Ascending aorta (tissue), 2 donors: ENCODE results near the gene GRIA3. TPM values are rescaled to one million over a fixed set of nuclear protein-coding genes. Genes with fewer than 3 reads are reported as not detected.
A peak's percentile ranks its signal among the peaks of the same experiment; 100 is the strongest.
"Not testable (repeated sequence)": the region's sequence is repeated elsewhere in the genome, so short reads cannot be mapped to it uniquely, and the experiment has no call there.

Experiments
- DNase-seq, 2 donors: peaks; one replicate each; pipeline ENCODE4 v3.0.0-alpha.2; 2019; ENCODE audit warnings: low spot score in 2 of 2
- H3K27ac ChIP-seq, 2 donors: fragments of 200-600 bp; sonication (generic); one replicate each; pipeline ENCODE4 v1.5.1; 2016 to 2017; ENCODE audit warnings: mild to moderate bottlenecking in 1 of 2
- H3K27me3 ChIP-seq: fragments of 200-600 bp; sonication (generic); one replicate; pipeline ENCODE4 v1.5.1; 2017
- H3K36me3 ChIP-seq, 2 donors: fragments of 200-600 bp; sonication (generic); one replicate each; pipeline ENCODE4 v1.5.1; 2016
- H3K4me1 ChIP-seq, 2 donors: fragments of 200-600 bp; sonication (generic); one replicate each; pipeline ENCODE4 v1.5.1; 2016 to 2017; ENCODE audit warnings: mild to moderate bottlenecking in 1 of 2
- H3K4me3 ChIP-seq, 2 donors: fragments of 200-600 bp; sonication (generic); one replicate each; pipeline ENCODE4 v1.5.1; 2016 to 2017; ENCODE audit warnings: mild to moderate bottlenecking in 1 of 2
- H3K9me3 ChIP-seq, 2 donors: fragments of 200-600 bp; sonication (generic); one replicate each; pipeline ENCODE4 v1.5.1; 2016
- intact Hi-C: fragments of 100-400 bp; cut with DNase I; formaldehyde crosslinking; loops from one replicate; pipeline ENCODE4 v1.15.1; 2023
- total RNA-seq: library from RNA; depleted of rRNA; stranded (reverse); fragments of >200 nt; gene quantifications from one replicate; pipeline ENCODE4 v1.1.0, GENCODE V29; 2016
- TF ChIP-seq, protein P1 (sequence below), 3 experiments: fragments of 200-600 bp in 2 of 3; fragments of 450-650 bp in 1 of 3; sonication (generic) in 2 of 3; IDR thresholded peaks; one replicate each; pipeline ENCODE4 v1.5.1; 2016 to 2019; ENCODE audit warnings: antibody characterized with exemption in 3 of 3, mild to moderate bottlenecking in 1 of 3, moderate library complexity in 1 of 3

The GRIA3 gene
- total RNA-seq, 1 donor from 2014 or later = 2.8 TPM

DNA sequence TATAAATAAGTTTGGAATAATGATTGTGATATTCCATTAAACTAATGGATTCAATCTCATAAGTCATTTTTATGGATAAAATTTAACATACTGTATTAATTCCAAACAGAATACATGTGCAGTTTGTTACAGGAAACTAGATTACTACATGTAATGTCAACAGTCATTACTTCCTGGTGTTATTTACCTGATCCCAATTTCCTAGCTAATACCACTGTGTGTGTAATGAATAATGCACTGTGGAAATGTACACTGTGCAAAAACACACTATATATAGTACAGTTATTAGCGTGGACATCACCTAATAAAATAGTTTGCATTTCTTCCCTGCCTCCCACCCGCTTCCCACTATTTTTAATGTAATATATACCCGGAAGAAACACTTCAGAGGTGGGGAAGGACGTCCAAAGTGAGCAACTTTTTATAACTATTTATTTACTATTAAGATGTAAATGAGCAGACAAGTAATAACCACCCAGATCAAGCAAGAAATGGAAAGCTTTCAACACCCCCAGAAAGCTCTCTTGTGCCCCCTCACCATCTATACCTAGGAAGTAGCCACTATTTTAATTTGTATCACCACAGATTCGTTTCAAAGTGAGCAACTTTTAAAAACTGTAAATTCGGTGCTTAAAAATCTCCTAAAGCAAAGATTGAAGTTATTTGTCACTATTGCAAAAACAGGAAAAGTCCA is 329.7 kb downstream of the GRIA3 start:
- Histone ChIP-seq H3K4me3 (no peak overlapping the region), H3K4me1 (no peaks in the 10 kb centered on the region), H3K36me3 (no peaks in the 10 kb centered on the region), H3K27ac (no peak overlapping the region), H3K9me3 (no peaks in the 10 kb centered on the region), H3K27me3 (no peaks in the 10 kb centered on the region)
- DNase-seq = no peak
- intact Hi-C loops = no loop called here
- TF ChIP-seq, protein P1, sequence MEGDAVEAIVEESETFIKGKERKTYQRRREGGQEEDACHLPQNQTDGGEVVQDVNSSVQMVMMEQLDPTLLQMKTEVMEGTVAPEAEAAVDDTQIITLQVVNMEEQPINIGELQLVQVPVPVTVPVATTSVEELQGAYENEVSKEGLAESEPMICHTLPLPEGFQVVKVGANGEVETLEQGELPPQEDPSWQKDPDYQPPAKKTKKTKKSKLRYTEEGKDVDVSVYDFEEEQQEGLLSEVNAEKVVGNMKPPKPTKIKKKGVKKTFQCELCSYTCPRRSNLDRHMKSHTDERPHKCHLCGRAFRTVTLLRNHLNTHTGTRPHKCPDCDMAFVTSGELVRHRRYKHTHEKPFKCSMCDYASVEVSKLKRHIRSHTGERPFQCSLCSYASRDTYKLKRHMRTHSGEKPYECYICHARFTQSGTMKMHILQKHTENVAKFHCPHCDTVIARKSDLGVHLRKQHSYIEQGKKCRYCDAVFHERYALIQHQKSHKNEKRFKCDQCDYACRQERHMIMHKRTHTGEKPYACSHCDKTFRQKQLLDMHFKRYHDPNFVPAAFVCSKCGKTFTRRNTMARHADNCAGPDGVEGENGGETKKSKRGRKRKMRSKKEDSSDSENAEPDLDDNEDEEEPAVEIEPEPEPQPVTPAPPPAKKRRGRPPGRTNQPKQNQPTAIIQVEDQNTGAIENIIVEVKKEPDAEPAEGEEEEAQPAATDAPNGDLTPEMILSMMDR (IDR thresholded peaks at IDR 0.05) = no peak

DNA sequence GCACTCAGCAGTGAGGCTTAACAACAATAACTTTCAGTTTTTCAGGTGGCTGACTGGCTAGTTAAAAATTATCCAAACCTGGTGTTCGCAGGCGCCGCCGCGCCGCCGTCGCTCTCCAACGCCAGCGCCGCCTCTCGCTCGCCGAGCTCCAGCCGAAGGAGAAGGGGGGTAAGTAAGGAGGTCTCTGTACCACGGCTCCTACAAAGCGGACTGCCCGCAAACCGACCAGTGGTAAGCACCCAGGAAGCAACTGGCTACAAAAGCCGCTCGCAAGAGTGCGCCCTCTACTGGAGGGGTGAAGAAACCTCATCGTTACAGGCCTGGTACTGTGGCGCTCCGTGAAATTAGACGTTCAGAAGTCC is 330.2 kb downstream of the GRIA3 start:
- DNase-seq, H3K9me3 ChIP-seq, H3K27ac ChIP-seq, H3K4me3 ChIP-seq, H3K27me3 ChIP-seq, H3K36me3 ChIP-seq, H3K4me1 ChIP-seq, intact Hi-C loops: not testable (repeated sequence)

DNA sequence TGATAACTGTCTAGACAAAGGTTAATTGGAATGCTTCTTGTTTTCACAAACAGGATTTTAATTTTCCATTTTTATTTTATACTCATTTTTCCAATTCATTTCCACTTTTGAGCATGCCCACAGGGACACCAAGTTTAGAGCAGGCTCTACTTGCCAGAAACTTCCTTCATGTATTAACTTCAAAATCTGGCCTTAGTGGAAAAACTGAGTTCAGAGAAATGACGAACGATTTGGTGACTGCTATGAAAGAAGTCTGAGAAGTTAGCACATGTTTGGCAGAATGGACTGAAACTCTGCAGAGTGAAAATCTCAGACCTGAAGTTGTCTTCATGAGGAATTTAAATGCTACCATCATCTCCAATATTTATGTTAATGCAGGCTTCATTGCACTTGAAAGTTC is 334.7 kb downstream of the GRIA3 start:
- Histone ChIP-seq H3K27ac (peak overlapping the region in 1 of 2 donors; percentile 22), H3K27me3 (no peaks in the 10 kb centered on the region), H3K9me3 (no peaks in the 10 kb centered on the region), H3K4me1 (no peaks in the 10 kb centered on the region), H3K4me3 (no peak overlapping the region), H3K36me3 (no peaks in the 10 kb centered on the region)
- no peak for DNase-seq
- TF ChIP-seq, protein P1 (IDR thresholded peaks at IDR 0.05) = no peak
- intact Hi-C loops = no loop called here

DNA sequence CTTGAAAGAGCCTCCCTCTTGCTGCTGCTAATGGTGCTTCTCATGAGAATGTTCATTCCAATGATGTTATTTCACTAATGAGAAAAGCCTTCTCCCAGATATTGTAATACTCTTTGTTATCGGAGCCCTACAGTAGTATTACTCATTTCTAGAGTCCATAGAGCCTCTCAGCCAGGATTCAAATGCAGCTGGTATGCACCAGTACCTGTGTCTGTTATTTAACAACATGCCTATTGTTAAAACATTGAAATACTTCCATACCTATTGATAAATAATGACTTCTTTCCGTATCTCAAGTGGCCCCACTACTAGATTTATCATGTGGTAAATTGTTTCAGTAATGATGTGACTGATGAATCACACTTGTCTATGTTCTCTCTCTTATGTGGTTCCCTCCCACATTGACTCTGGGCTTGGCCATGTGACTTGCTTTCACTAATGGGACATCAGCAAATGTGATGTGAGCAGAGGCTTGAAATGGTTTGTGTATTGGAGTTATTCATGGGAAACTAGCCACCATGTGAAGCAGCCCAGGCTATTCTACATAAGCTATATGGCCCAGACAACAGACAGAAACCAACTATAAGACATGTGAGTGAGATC is 341.1 kb downstream of the GRIA3 start:
- no peaks in the 10 kb centered on the region for H3K9me3 ChIP-seq
- no peak overlapping the region for H3K4me3 ChIP-seq
- no peaks in the 10 kb centered on the region for H3K36me3 ChIP-seq
- no peak for DNase-seq
- H3K27me3 ChIP-seq = no peaks in the 10 kb centered on the region
- TF ChIP-seq, protein P1 (IDR thresholded peaks at IDR 0.05) = no peak
- no peak overlapping the region for H3K27ac ChIP-seq
- H3K4me1 ChIP-seq = no peaks in the 10 kb centered on the region
- intact Hi-C loops = no loop called here

DNA sequence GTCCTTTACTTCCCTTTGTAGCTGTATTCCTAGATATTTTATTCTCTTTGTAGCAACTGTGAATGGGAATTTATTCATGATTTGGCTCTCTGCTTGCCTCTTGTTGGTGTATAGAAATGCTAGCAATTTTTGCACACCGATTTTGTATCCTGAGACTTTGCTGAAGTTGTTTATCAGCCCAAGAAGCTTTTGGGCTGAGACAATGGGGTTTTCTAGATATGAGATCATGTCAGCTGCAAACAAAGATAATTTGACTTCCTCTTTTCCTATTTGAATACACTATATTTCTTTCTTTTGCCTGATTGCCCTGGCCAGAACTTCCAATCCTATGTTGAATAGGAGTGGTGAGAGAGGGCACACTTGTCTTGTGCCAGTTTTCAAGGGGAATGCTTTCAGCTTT is 346.6 kb downstream of the GRIA3 start:
- intact Hi-C loops, DNase-seq, H3K4me3 ChIP-seq, H3K27me3 ChIP-seq, H3K27ac ChIP-seq, H3K36me3 ChIP-seq, H3K4me1 ChIP-seq: not testable (repeated sequence)
- H3K9me3 ChIP-seq = peaks cover 0 to 12% of the 10 kb centered on the region in 2 donors
